ENCODE results near the gene ENAH.

- TF ChIP-seq CTCF (IDR thresholded peaks at IDR 0.05; ENCODE audit: low read length) (no peak), EZH2phosphoT487 (IDR thresholded peaks at IDR 0.05; ENCODE audit: low read length) (no peak), EZH2 (optimal IDR thresholded peaks at IDR 0.05; ENCODE audit: low read depth, low read length) (no peak)
Measured at GRCh38 chr1:225454733-225455132, 198.2 kb downstream of the ENAH start.
